ENCODE measurements around the gene IFNGR1. TPM values are rescaled to one million over a fixed set of nuclear protein-coding genes. Genes with fewer than 3 reads are reported as not detected.

The IFNGR1 gene
- total RNA-seq, 1 experiment from 2014 or later = 27.1 TPM

DNA sequence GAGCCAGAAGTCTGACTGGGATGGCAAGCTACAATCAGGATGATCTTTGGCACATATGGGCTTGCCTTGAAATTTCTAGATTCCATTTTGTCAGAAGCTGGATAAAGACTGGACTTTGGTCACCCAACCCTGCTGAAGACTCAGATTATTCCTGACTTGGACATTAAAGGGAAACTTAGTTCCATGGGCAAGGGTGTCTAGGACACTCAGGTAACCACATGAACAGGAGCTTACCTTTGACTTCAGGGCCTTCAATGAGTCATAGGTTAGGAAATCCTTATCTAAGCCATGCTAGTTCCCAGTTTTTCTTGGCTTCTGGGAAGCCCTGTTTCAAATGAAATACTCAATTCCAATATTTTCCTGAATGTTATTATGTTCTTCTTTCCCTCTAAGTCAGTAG, 28.5 kb upstream of the IFNGR1 start (continued):
- TF ChIP-seq, protein P1, sequence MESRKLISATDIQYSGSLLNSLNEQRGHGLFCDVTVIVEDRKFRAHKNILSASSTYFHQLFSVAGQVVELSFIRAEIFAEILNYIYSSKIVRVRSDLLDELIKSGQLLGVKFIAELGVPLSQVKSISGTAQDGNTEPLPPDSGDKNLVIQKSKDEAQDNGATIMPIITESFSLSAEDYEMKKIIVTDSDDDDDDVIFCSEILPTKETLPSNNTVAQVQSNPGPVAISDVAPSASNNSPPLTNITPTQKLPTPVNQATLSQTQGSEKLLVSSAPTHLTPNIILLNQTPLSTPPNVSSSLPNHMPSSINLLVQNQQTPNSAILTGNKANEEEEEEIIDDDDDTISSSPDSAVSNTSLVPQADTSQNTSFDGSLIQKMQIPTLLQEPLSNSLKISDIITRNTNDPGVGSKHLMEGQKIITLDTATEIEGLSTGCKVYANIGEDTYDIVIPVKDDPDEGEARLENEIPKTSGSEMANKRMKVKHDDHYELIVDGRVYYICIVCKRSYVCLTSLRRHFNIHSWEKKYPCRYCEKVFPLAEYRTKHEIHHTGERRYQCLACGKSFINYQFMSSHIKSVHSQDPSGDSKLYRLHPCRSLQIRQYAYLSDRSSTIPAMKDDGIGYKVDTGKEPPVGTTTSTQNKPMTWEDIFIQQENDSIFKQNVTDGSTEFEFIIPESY (IDR thresholded peaks at IDR 0.05; ENCODE audit: extremely low read depth, insufficient replicate concordance, low read length) = no peak
- TF ChIP-seq CEBPB (IDR thresholded peaks at IDR 0.05; ENCODE audit: low read depth) = no peak
- no peak for TF ChIP-seq POLR2A (IDR thresholded peaks at IDR 0.05; ENCODE audit: borderline replicate concordance, extremely low read depth, insufficient read depth, insufficient read length)

DNA sequence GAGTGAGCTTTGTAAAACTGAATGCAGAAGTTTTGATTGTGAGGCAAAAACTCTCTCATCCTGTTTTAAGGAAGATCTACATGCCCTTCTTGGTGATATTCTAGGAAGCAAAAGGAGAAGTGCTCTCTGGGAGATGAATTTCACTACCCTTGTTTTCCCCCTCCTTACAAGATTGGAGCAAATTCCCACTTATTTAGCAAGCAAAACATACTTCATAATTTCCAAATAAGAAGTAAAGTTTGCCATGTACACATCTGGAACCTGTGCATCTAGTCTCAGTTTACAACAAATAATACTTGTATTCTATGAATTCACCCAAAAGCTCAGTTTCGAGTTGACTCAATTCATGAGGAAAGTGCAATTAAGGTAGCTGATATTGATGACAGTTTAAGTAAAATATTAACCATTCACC, 27.6 kb upstream of the IFNGR1 start:
- no peaks in the 10 kb centered on the region for H3K79me2 ChIP-seq (ENCODE audit: insufficient read depth, low read length)
- no peaks in the 10 kb centered on the region for H3K4me1 ChIP-seq (ENCODE audit: control insufficient read depth in 1 of 2, insufficient read depth in 2 of 2, low read length in 2 of 2)
- H3K4me2 ChIP-seq (ENCODE audit: low read length) = no peak overlapping the region
- POLR2A ChIA-PET = no interaction called here
- H3K27me3 ChIP-seq (ENCODE audit: insufficient read depth, low read length) = no peaks in the 10 kb centered on the region
- no peaks in the 10 kb centered on the region for H3K9me2 ChIP-seq (ENCODE audit: insufficient read depth)
- no peaks in the 10 kb centered on the region for H4K20me1 ChIP-seq (ENCODE audit: insufficient read depth)
- no peaks in the 10 kb centered on the region for H3K36me3 ChIP-seq (ENCODE audit: control insufficient read depth in 1 of 2, insufficient read depth in 2 of 2, low read length in 2 of 2)
- no peak overlapping the region for H3K27ac ChIP-seq (ENCODE audit: low read depth, low read length)
- H3K4me3 ChIP-seq (replicated peaks in 1 of 2; ENCODE audit: low read depth in 1 of 2, low read length in 2 of 2) = no peak overlapping the region
- no peak for ATAC-seq
- H2AFZ ChIP-seq (ENCODE audit: low read depth, low read length, poor library complexity, severe bottlenecking) = no peak overlapping the region
- no peak for DNase-seq (ENCODE audit: low read depth, low spot score)
- CTCF ChIA-PET = no interaction called here
- RAD21 ChIA-PET (ENCODE audit: low non-redundant PET in 1 of 2, low total read pairs in 2 of 2, uncharacterized antibody in 2 of 2, unreplicated experiment in 2 of 2) = no interaction called here
- BruUV-seq (replicated peaks) = no TSS peak
- no peak for TF ChIP-seq CBX3 (IDR thresholded peaks at IDR 0.05; ENCODE audit: low read depth)
- TF ChIP-seq ELF1 (IDR thresholded peaks at IDR 0.05; ENCODE audit: borderline replicate concordance, low read depth) = no peak
- TF ChIP-seq, protein P2, sequence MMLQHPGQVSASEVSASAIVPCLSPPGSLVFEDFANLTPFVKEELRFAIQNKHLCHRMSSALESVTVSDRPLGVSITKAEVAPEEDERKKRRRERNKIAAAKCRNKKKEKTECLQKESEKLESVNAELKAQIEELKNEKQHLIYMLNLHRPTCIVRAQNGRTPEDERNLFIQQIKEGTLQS (IDR thresholded peaks at IDR 0.05) = no peak
- no peak for TF ChIP-seq ZNF274 (IDR thresholded peaks at IDR 0.05; ENCODE audit: low read depth, low read length)
- no peak for TF ChIP-seq SRF (IDR thresholded peaks at IDR 0.05; ENCODE audit: low read depth)
- no peak for TF ChIP-seq EZH2phosphoT487 (IDR thresholded peaks at IDR 0.05; ENCODE audit: borderline replicate concordance)
- TF ChIP-seq FOSL1 (IDR thresholded peaks at IDR 0.05; ENCODE audit: low read depth) = no peak
- TF ChIP-seq, protein P1 (IDR thresholded peaks at IDR 0.05; ENCODE audit: extremely low read depth, insufficient replicate concordance, low read length) = no peak
- no peak overlapping the region for H3K9ac ChIP-seq (ENCODE audit: low read length)
- H3K9me3 ChIP-seq (ENCODE audit: control insufficient read depth in 1 of 2, insufficient read depth in 1 of 2, low read depth in 1 of 2, low read length in 2 of 2) = no peaks in the 10 kb centered on the region
- intact Hi-C loops (cut with micrococcal nuclease) = no loop called here

Measured in HCT116 (cell line).